K562 (cell line): ENCODE results near the gene MAP7D1. TPM values are rescaled to one million over a fixed set of nuclear protein-coding genes. Genes with fewer than 3 reads are reported as not detected.

ENCODE experiments used
- ATAC-seq: fragments of 200-7000 bp; cut with Tn5 transposase; 3 replicates; pipeline ENCODE4 v1.9.1; 2020; ENCODE audit warnings: moderate library complexity
- BruUV-seq: library from RNA; stranded (reverse); fragments of 400-500 nt; replicated peaks from 2 replicates; lab custom pipeline; 2021; lab: Mats Ljungman, UMichigan
- CTCF ChIA-PET: fragments of 300-600 bp; formaldehyde crosslinking; extraction: SDS; loops from one replicate; lab custom pipeline; 2021; ENCODE audit warnings: low intra/inter-chr PET ratio; lab: Yijun Ruan, JAX
- POLR2A ChIA-PET: fragments of 300-600, 350-650 bp; sonication (Branson Sonifier 250); formaldehyde crosslinking; extraction: SDS; loops from one replicate; lab custom pipeline; 2021; ENCODE audit warnings: antibody characterized with exemption, inconsistent platforms; lab: Yijun Ruan, JAX
- DNase-seq, 4 experiments: peaks; one replicate each; pipeline versions ENCODE4 v3.0.0 to v3.0.0-alpha.2; 2011 to 2018; ENCODE audit warnings: low spot score in 3 of 4, mixed read lengths in 3 of 4; ENCODE audit errors: extremely low read depth in 1 of 4
- FAIRE-seq: peaks from 2 replicates; lab custom pipeline; 2011; peaks lifted over from hg19 to GRCh38; lab: Jason Lieb, UNC
- H2AFZ ChIP-seq: 2 replicates; pipeline ENCODE4 v1.6.0; 2011; ENCODE audit warnings: low read depth, low read length, control low read depth, inconsistent platforms
- H3K27ac ChIP-seq: fragments of 200-600 bp; 3 replicates; pipeline ENCODE4 v1.8.0; 2011; ENCODE audit warnings: low read depth, mild to moderate bottlenecking, control low read depth, inconsistent platforms, low read length, moderate library complexity, mixed read lengths; ENCODE audit errors: extremely low read depth
- H3K27me3 ChIP-seq, 2 experiments: fragments of 300-600 bp in 1 of 2; 2 replicates in 1 of 2; 3 replicates in 1 of 2; pipeline versions ENCODE4 v1.6.0 to v1.8.0; 2011; ENCODE audit warnings: inconsistent platforms in 2 of 2, low read length in 2 of 2, mild to moderate bottlenecking in 1 of 2, mixed read lengths in 1 of 2, moderate library complexity in 1 of 2; ENCODE audit not compliant: control insufficient read depth in 2 of 2, insufficient read depth in 2 of 2
- H3K36me3 ChIP-seq: fragments of 300-600 bp; 3 replicates; pipeline ENCODE4 v1.8.0; 2011; ENCODE audit warnings: mild to moderate bottlenecking, low read length, inconsistent platforms; ENCODE audit not compliant: control insufficient read depth, insufficient read depth
- H3K4me1 ChIP-seq, 2 experiments: fragments of 200-600 bp in 1 of 2; replicated peaks in 1 of 2; 2 replicates in 1 of 2; 3 replicates in 1 of 2; pipeline versions ENCODE4 v1.5.1 to v1.8.0; 2011; ENCODE audit warnings: inconsistent platforms in 2 of 2, low read length in 2 of 2, mild to moderate bottlenecking in 1 of 2, mixed read lengths in 1 of 2, moderate library complexity in 1 of 2; ENCODE audit not compliant: control insufficient read depth in 2 of 2, insufficient read depth in 2 of 2
- H3K4me2 ChIP-seq: 2 replicates; pipeline ENCODE4 v1.6.1; 2011; ENCODE audit warnings: low read length, control low read depth, inconsistent platforms, mixed read lengths; ENCODE audit not compliant: insufficient read depth
- H3K4me3 ChIP-seq: fragments of 200-600 bp; sonication (generic), shearing (Covaris generic); 2 replicates; pipeline ENCODE4 v1.5.1; 2016; ENCODE audit warnings: control low read depth, inconsistent platforms
- H3K79me2 ChIP-seq: fragments of 200-600 bp; 3 replicates; pipeline ENCODE4 v1.8.0; 2011; ENCODE audit warnings: low read length, inconsistent platforms; ENCODE audit not compliant: control insufficient read depth, insufficient read depth
- H3K9ac ChIP-seq, 2 experiments: 2 replicates each; pipeline versions ENCODE4 v1.6.0 to v1.6.1; 2011; ENCODE audit warnings: low read depth in 2 of 2, low read length in 2 of 2, control low read depth in 1 of 2, inconsistent platforms in 1 of 2, mild to moderate bottlenecking in 1 of 2, mixed read lengths in 1 of 2; ENCODE audit not compliant: insufficient read depth in 1 of 2
- H3K9me1 ChIP-seq: one replicate; pipeline ENCODE4 v1.6.0; 2011; ENCODE audit warnings: inconsistent platforms, mild to moderate bottlenecking, low read length, moderate library complexity; ENCODE audit not compliant: control insufficient read depth, insufficient read depth
- H3K9me3 ChIP-seq: replicated peaks from 2 replicates; pipeline ENCODE4 v1.5.1; 2011; ENCODE audit warnings: low read depth, low read length, inconsistent platforms; ENCODE audit not compliant: control insufficient read depth, insufficient read depth
- H4K20me1 ChIP-seq: replicated peaks from 2 replicates; pipeline ENCODE4 v1.6.1; 2011; ENCODE audit warnings: low read length, inconsistent platforms, mixed read lengths; ENCODE audit not compliant: control insufficient read depth, insufficient read depth
- CHD4 ChIP-seq: fragments of 200-600 bp; sonication (generic); IDR thresholded peaks from 3 replicates; pipeline ENCODE4 v1.6.1; 2012; ENCODE audit warnings: low read depth, mild to moderate bottlenecking, mixed read lengths, low read length, inconsistent platforms; ENCODE audit not compliant: insufficient read depth, insufficient replicate concordance, poor library complexity, severe bottlenecking
- NFIC ChIP-seq: fragments of 450-650 bp; IDR thresholded peaks from 2 replicates; pipeline ENCODE4 v1.6.1; 2017; ENCODE audit warnings: mild to moderate bottlenecking, inconsistent platforms
- NR2C2 ChIP-seq, 2 experiments: fragments of 200-800 bp in 1 of 2; sonication (Bioruptor generic) in 1 of 2; sonication (generic) in 1 of 2; formaldehyde crosslinking in 1 of 2; IDR thresholded peaks; 2 replicates each; pipeline versions ENCODE4 v1.6.1 to v1.8.0; 2016 to 2022; ENCODE audit warnings: mild to moderate bottlenecking in 1 of 2, missing compliant biosample characterization in 1 of 2, missing genetic modification characterization in 1 of 2, missing genetic modification reagents in 1 of 2
- SMAD4 ChIP-seq: fragments of 250-450 bp; sonication (Bioruptor Pico); conservative IDR thresholded peaks from 2 replicates; pipeline ENCODE4 v1.8.0; 2021; ENCODE audit warnings: inconsistent platforms, mild to moderate bottlenecking, moderate library complexity
- SP1 ChIP-seq: sonication (generic); formaldehyde crosslinking; IDR thresholded peaks from 2 replicates; pipeline ENCODE4 v1.8.1; 2022; ENCODE audit warnings: mild to moderate bottlenecking, missing genetic modification reagents
- THRB ChIP-seq: fragments of 450-650 bp; formaldehyde crosslinking; conservative IDR thresholded peaks from 2 replicates; pipeline ENCODE4 v1.4.0; 2022; ENCODE audit warnings: mild to moderate bottlenecking, missing genetic modification characterization
- ZKSCAN3 ChIP-seq: fragments of 250-450 bp; sonication (Bioruptor Pico); IDR thresholded peaks from 2 replicates; pipeline ENCODE4 v1.4.0; 2020
- WGBS: fragments of 100-300 bp; shearing (Covaris generic); methylation state at CpG from one replicate; pipeline ENCODE4 v1.1.6; 2016; ENCODE audit warnings: low coverage, mixed read lengths; ENCODE audit not compliant: insufficient coverage; ENCODE audit errors: missing lambda C conversion rate; 5-methylcytosine and 5-hydroxymethylcytosine counted together
- in situ Hi-C: fragments of 300-500 bp; cut with MboI; formaldehyde crosslinking; loops from 4 replicates; pipeline ENCODE4 v1.15.0; 2018; ENCODE audit warnings: inconsistent platforms, mixed read lengths
- intact Hi-C: fragments of 100-400 bp; cut with micrococcal nuclease; formaldehyde crosslinking; loops from 2 replicates; pipeline ENCODE4 v1.14.2; 2022
- polyA plus RNA-seq, 8 experiments: library from polyadenylated mRNA; depleted of rRNA in 4 of 8; stranded (reverse) in 5 of 8; unstranded in 3 of 8; fragments of >200 nt; fragmentation: Nextera tagmentation in 2 of 8; fragmentation: Illumina TruSeq in 1 of 8; extraction: Ambion mirVana in 2 of 8; extraction: Trizol in 1 of 8; gene quantifications; 2 replicates each; pipeline versions ENCODE4 v1.2.1 to v1.2.3, GENCODE V29; 2011 to 2014; ENCODE audit warnings: inconsistent platforms in 1 of 8, missing spikeins in 1 of 8
- total RNA-seq, 7 experiments: library from RNA; depleted of rRNA in 6 of 7; stranded (reverse); fragments of >200 nt in 6 of 7; fragmentation: Illumina TruSeq in 2 of 7; extraction: Trizol in 2 of 7; gene quantifications; 2 replicates each; pipeline versions ENCODE4 v1.2.1 to v1.2.3, GENCODE V29; 2011 to 2021; ENCODE audit warnings: low replicate concordance in 1 of 7
- TF ChIP-seq, protein P1 (sequence below): sonication (generic); formaldehyde crosslinking; IDR thresholded peaks from 2 replicates; pipeline ENCODE4 v1.8.0; 2022; ENCODE audit warnings: mild to moderate bottlenecking, missing genetic modification reagents
- TF ChIP-seq, protein P2 (sequence below): sonication (generic); formaldehyde crosslinking; IDR thresholded peaks from 2 replicates; pipeline ENCODE4 v1.8.0; 2022; ENCODE audit warnings: mild to moderate bottlenecking, missing genetic modification reagents, borderline replicate concordance
- TF ChIP-seq, protein P3 (sequence below): fragments of 250-450 bp; sonication (Bioruptor Pico); IDR thresholded peaks from 2 replicates; pipeline ENCODE4 v1.8.0; 2022; ENCODE audit warnings: moderate library complexity, mild to moderate bottlenecking, inconsistent platforms

MAP7D1 gene
- total and polyA plus RNA-seq, 9 of the 15 experiments (the other 6 are each of a cell fraction or from before 2014, with no cell fraction given), result 3.6 to 108 (median 34.5) TPM

- POLR2A ChIA-PET, result interaction anchor here (0.6 to 5.5 kb wide), 21 partner anchors 8 to 294 kb away, joined by 3 to 42 read pairs (median 4); partner anchors contain the start of genes THRAP3 and TRAPPC3
- ATAC-seq, result peak; percentile 32
- Histone ChIP-seq H3K4me3 (peak overlapping the region; percentile 37), H3K4me2 (peak overlapping the region; percentile 82), H3K4me1 (peaks cover 42 to 47% of the 10 kb centered on the region in 2 experiments), H3K79me2 (peaks cover 87% of the 10 kb centered on the region), H3K36me3 (peaks cover 45% of the 10 kb centered on the region), H2AFZ (peak overlapping the region; percentile 85), H3K9me3 (no peaks in the 10 kb centered on the region), H3K27ac (peak overlapping the region; percentile 76), H3K27me3 (no peaks in the 10 kb centered on the region), H3K9ac (peak overlapping the region; percentile 74 to 89), H4K20me1 (0 out of 2 replicates have a peak, but pooled peaks cover 3% of the 10 kb centered on the region), H3K9me1 (peaks cover 4% of the 10 kb centered on the region)
- peak in 2 of 4 experiments; percentile 47 to 58 for DNase-seq
- CTCF ChIA-PET, result interaction anchor here (0.6 to 1.5 kb wide), 2 partner anchors 13 to 62 kb away, joined by 4 to 7 read pairs; partner anchors contain the start of gene TRAPPC3
- WGBS, result 49% methylated on average over 14 of the region's 14 CpGs
- in situ Hi-C loops, result no loop called here
- intact Hi-C loops, result loop anchor here (1.0 kb wide), 1 partner anchor 26 kb away; no protein-coding TSS in a partner anchor
- peak; percentile 85 for FAIRE-seq
- BruUV-seq, result TSS peak; percentile 65
- no peak for TF ChIP-seq ZKSCAN3
- no peak; the same call in 1 of the 2 replicates for TF ChIP-seq NFIC
- peak; percentile 58; the same call in 1 of the 2 replicates for TF ChIP-seq SMAD4
- 0 out of 2 replicates have a peak, but pooled peaks have one; percentile 27 for TF ChIP-seq NR2C2 (CRISPR knock-in tag; IDR thresholded peaks at IDR 0.05)
- TF ChIP-seq NR2C2 (tag; IDR thresholded peaks at IDR 0.05), result no peak
- TF ChIP-seq, protein P1, sequence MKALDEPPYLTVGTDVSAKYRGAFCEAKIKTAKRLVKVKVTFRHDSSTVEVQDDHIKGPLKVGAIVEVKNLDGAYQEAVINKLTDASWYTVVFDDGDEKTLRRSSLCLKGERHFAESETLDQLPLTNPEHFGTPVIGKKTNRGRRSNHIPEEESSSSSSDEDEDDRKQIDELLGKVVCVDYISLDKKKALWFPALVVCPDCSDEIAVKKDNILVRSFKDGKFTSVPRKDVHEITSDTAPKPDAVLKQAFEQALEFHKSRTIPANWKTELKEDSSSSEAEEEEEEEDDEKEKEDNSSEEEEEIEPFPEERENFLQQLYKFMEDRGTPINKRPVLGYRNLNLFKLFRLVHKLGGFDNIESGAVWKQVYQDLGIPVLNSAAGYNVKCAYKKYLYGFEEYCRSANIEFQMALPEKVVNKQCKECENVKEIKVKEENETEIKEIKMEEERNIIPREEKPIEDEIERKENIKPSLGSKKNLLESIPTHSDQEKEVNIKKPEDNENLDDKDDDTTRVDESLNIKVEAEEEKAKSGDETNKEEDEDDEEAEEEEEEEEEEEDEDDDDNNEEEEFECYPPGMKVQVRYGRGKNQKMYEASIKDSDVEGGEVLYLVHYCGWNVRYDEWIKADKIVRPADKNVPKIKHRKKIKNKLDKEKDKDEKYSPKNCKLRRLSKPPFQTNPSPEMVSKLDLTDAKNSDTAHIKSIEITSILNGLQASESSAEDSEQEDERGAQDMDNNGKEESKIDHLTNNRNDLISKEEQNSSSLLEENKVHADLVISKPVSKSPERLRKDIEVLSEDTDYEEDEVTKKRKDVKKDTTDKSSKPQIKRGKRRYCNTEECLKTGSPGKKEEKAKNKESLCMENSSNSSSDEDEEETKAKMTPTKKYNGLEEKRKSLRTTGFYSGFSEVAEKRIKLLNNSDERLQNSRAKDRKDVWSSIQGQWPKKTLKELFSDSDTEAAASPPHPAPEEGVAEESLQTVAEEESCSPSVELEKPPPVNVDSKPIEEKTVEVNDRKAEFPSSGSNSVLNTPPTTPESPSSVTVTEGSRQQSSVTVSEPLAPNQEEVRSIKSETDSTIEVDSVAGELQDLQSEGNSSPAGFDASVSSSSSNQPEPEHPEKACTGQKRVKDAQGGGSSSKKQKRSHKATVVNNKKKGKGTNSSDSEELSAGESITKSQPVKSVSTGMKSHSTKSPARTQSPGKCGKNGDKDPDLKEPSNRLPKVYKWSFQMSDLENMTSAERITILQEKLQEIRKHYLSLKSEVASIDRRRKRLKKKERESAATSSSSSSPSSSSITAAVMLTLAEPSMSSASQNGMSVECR, result peak; percentile 75
- TF ChIP-seq, protein P2, sequence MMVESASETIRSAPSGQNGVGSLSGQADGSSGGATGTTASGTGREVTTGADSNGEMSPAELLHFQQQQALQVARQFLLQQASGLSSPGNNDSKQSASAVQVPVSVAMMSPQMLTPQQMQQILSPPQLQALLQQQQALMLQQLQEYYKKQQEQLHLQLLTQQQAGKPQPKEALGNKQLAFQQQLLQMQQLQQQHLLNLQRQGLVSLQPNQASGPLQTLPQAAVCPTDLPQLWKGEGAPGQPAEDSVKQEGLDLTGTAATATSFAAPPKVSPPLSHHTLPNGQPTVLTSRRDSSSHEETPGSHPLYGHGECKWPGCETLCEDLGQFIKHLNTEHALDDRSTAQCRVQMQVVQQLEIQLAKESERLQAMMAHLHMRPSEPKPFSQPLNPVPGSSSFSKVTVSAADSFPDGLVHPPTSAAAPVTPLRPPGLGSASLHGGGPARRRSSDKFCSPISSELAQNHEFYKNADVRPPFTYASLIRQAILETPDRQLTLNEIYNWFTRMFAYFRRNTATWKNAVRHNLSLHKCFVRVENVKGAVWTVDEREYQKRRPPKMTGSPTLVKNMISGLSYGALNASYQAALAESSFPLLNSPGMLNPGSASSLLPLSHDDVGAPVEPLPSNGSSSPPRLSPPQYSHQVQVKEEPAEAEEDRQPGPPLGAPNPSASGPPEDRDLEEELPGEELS (CRISPR knock-in tag), result no peak
- no peak; the same call in 1 of the 2 replicates for TF ChIP-seq SP1 (CRISPR knock-in tag)
- peak; percentile 89 for TF ChIP-seq THRB (CRISPR knock-in tag)
- no peak for TF ChIP-seq CHD4
- TF ChIP-seq, protein P3, sequence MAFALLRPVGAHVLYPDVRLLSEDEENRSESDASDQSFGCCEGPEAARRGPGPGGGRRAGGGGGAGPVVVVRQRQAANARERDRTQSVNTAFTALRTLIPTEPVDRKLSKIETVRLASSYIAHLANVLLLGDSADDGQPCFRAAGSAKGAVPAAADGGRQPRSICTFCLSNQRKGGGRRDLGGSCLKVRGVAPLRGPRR (CRISPR knock-in tag), result no peak
Observed at GRCh38 chr1:36161641-36162531, 5.9 kb downstream of the MAP7D1 start.
